Measurements from ENCODE around the gene RCOR3.

- no peak for TF ChIP-seq ZNF565 (CRISPR knock-in tag; conservative IDR thresholded peaks at IDR 0.05; ENCODE audit: low read depth)
- TF ChIP-seq TSHZ2 (CRISPR knock-in tag; IDR thresholded peaks at IDR 0.05): no peak
- TF ChIP-seq ZFP3 (CRISPR knock-in tag; IDR thresholded peaks at IDR 0.05): no peak
- no peak for TF ChIP-seq TCF4 (CRISPR knock-in tag; IDR thresholded peaks at IDR 0.05; ENCODE audit: borderline replicate concordance)
- no peak for TF ChIP-seq TOX (CRISPR knock-in tag; IDR thresholded peaks at IDR 0.05; ENCODE audit: borderline replicate concordance)
These were observed 75.8 kb downstream of the RCOR3 start for GRCh38 chr1:211334986-211335385.

All from SK-N-SH treated with all-trans-retinoic acid at 6 μM for 48 hours (cell line).